Daoy (cell line): ENCODE data around the gene NFIC. TPM values are rescaled to one million over a fixed set of nuclear protein-coding genes. Genes with fewer than 3 reads are reported as not detected.
A peak's percentile ranks its signal among the peaks of the same experiment; 100 is the strongest.

Experiments
- DNase-seq: peaks from one replicate; pipeline ENCODE4 v3.0.0-alpha.2; 2015; ENCODE audit warnings: low read depth
- total RNA-seq: library from RNA; depleted of rRNA; stranded (reverse); fragments of >200 nt; shearing (Covaris generic); gene quantifications from 2 replicates; pipeline ENCODE4 v1.2.3, GENCODE V29; 2014; rRNA removed

The NFIC gene
- total RNA-seq, 1 experiment from 2014 or later = 20.2 TPM

DNA sequence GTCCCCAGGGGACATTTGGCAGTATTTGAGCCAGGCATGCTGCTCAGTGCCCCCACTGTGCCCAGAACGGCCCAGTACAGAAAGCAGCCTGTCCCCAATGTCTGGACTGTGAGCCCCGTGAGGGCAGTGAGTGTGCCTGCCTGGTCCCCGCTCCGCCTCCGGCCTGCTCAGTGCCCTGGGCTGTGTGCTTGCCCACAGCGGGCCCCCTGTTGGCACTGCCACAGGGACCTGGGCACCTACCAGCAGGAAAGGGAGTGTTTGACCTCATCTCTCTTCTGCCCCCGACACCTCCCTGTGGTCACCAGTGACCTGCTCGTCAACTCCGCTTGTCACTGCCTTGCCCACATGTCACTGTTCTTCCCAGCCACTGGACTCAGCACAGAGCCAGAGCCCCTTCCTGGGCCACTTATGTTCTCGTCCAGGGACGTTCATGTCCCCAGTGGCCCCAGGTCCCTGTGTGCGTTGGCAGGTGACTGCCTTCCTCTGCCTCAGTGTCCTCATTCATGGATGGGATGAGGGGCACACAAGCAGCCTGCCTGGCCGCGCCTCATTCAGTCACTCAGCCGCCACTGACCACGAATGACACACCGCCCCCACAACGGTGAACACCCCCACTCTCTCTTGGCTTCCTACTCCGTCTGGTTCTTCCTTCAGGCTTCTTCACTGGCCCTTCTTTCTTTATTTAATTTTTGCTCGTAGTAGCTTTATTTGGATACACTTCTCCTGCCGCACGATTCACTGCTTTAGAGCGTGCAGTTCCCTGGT, 142.6 kb downstream of the NFIC start:
- peak; percentile 62 for DNase-seq

DNA sequence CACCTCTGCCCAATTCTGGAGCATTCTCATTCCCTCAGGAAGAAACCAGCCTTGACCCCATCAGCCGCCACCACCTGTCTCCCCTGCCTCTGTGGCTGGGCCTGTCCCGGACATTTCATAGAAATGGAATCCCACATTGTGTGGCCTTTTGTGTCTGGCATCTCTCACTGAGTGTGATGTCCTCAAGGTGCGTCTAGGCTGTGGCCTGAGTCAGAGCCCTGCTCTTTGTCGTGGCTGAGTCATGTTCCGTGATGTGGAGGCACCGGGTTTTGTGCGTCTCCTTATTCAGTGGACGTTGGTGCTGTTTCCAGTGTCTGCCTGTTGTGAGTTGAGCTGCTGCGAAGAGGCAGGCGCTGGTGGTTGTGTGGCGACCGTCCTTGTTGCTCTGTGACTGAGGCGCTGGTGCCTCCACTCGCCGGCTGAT, 143.2 kb downstream of the NFIC start:
- peak; percentile 81 for DNase-seq

- DNase-seq = no peak
Measured at GRCh38 chr19:3510727-3511126, 144.3 kb downstream of the NFIC start.

GRCh38 chr19:3511506-3512251, 145.3 kb downstream of the NFIC start:
- DNase-seq = no peak

- no peak for DNase-seq
Measured at GRCh38 chr19:3512562-3513228, 146.3 kb downstream of the NFIC start.

DNA sequence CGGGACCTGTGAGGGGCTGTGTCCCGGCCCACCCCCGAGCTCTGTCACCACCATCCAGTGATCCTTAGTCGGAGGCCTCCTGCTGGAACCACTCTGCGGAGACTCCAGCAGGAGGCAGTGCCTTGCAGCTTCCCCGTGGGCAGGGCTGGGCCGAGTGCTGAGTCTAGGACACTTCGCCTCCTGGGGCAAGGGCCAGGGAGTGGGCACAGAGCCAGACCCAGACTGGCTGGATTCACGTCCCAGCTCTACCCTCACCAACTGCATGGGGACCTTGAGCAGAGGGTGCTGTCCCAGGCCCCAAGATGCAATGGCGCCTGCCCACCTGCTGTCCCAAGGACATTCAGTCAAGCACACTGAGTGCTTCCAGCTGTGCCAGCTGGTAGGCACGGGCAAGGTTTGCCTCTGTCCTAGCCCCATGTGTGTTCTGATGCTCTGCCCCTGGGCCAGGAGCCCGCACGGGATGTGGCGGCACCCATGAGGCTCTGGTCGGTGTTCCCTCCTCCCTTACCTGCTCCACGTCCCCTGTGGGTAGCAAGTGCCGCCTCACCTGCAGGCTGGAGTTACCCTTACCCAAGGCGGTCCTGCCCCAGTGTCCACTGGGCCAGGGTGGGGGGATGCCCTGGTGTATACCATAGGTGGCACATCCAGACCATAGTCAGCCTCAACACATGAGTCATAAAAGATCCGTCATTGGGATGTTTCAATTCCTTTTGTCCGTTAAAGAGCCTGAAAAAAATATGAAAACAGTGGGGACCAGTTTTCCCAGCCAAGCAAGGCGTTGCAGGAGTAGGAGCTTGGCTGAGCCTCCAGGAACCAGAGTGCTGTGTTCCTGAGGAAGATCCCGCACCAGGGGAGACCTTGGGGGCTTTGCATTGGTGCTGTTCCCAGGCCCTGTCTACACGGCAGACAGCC, 147.1 kb downstream of the NFIC start:
- no peak for DNase-seq

- no peak for DNase-seq
Measured at GRCh38 chr19:3514930-3515329, 148.5 kb downstream of the NFIC start.

DNA sequence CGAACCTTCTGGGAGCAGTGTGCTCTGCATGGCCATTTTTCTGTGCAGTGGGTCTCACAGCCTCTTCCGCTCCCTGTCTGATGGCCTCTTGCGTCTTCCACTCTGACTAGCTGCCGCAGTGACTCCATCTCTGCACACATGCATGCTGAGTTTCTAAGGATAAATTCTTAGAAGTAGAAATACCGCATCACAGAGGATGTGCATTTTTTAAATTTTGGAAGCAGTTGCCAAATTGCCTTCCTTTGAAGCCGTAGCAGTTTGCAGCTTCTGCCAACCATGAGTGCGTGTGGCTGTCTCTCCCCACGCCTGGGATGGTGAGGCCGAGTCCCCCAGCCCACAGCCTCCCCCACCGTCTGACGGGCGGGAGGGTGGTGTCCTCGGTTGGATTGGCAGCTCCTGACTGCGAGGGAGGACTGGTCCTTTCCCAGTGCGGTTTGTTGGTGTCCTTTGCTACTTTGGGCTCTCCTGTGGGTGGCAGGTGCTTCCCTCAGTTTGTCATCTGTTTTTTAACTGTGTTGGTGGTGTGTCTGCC, 149.6 kb downstream of the NFIC start:
- no peak for DNase-seq

DNA sequence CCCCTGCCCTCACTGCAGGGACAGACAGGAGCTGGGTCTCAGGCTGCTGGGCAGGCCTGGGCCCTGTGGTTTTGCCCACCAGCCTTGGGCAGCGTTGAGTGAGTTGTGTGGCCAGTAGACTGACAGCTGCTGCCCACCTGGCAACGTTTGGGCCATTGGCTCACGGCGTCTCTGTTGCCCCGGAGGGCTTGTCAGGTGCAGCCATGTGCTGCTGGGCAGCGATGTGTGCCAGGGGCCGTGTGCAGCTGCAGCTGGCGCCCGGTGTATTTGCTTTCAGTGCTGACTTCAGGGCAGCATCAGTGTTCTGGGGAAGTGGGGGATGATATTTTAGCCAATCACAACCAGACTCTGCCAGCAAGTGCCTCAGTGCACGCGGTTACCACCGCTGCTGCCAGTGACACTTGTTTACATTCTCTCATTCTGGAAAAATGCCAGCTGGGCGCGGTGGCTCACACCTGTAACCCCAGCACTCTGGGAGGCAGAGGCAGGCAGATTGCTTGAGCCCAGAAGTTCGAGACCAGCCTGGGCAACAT, 150.4 kb downstream of the NFIC start:
- DNase-seq = no peak

- DNase-seq = no peak
Measured at GRCh38 chr19:3517638-3518037, 151.3 kb downstream of the NFIC start.

- no peak for DNase-seq
Measured at GRCh38 chr19:3518255-3518654, 151.9 kb downstream of the NFIC start.

- DNase-seq = no peak
Measured at GRCh38 chr19:3518659-3519058, 152.3 kb downstream of the NFIC start.

Other genes starting within 250 kb of the NFIC start
- 0.65 TPM in 1 of 2 replicates, not detected in the other for gene GNA15, start 230.6 kb upstream of the NFIC start, total RNA-seq
- gene S1PR4, start 187.8 kb upstream of the NFIC start, total RNA-seq = not detected in 2 replicates
- 80.2 and 85.1 TPM in 2 replicates for gene NCLN, start 180.7 kb upstream of the NFIC start, total RNA-seq
- 0.06 TPM in 1 of 2 replicates, not detected in the other for gene CELF5, start 141.9 kb upstream of the NFIC start, total RNA-seq
- gene SMIM24, start 113.9 kb downstream of the NFIC start, total RNA-seq = not detected in 2 replicates
- gene SMIM44, start 116.9 kb downstream of the NFIC start, total RNA-seq = not detected in 2 replicates
- gene DOHH, start 134.1 kb downstream of the NFIC start, total RNA-seq = 22.9 and 24.2 TPM in 2 replicates
- 43.7 and 46.9 TPM in 2 replicates for gene FZR1, start 139.7 kb downstream of the NFIC start, total RNA-seq
- not detected in 2 replicates for gene TEKTIP1, start 172.6 kb downstream of the NFIC start, total RNA-seq
- 50.5 and 93.6 TPM in 2 replicates for gene MFSD12, start 191.0 kb downstream of the NFIC start, total RNA-seq
- 79.9 TPM in 2 replicates for gene HMG20B, start 206.4 kb downstream of the NFIC start, total RNA-seq
- not detected in 2 replicates for gene GIPC3, start 218.9 kb downstream of the NFIC start, total RNA-seq
- gene TBXA2R, start 240.3 kb downstream of the NFIC start, total RNA-seq = 0.39 TPM in 1 of 2 replicates, not detected in the other